ENCODE data around the gene KCNN3. TPM values are rescaled to one million over a fixed set of nuclear protein-coding genes. Genes with fewer than 3 reads are reported as not detected.

KCNN3 gene
- total RNA-seq, 2 experiments from 2014 or later, result not detected

Other genes with a start within 250 kb of the KCNN3 start
- 10 to 100 TPM; 40.9 to 43.8 TPM for gene PMVK, start 66.4 kb upstream of the KCNN3 start, total RNA-seq
- gene PBXIP1, start 85.8 kb upstream of the KCNN3 start, total RNA-seq, result 10 to 100 TPM; 44.5 to 48.2 TPM
- 10 to 100 TPM; 40.2 to 43.9 TPM for gene PYGO2, start 91.5 kb upstream of the KCNN3 start, total RNA-seq
- gene SHC1, start 100.5 kb upstream of the KCNN3 start, total RNA-seq, result 10 to 100 TPM; 69.6 to 72.4 TPM
- gene CKS1B, start 104.4 kb upstream of the KCNN3 start, total RNA-seq, result 100 to 1,000 TPM; 151 to 153 TPM
- gene FLAD1, start 113.1 kb upstream of the KCNN3 start, total RNA-seq, result 10 to 100 TPM; 39.8 to 45.2 TPM
- 1 to 10 TPM in 1 of 2 experiments, under 1 TPM in 1; 0.91 to 1.1 TPM for gene LENEP, start 123.3 kb upstream of the KCNN3 start, total RNA-seq
- 10 to 100 TPM; 35.5 to 42.5 TPM for gene ZBTB7B, start 132.5 kb upstream of the KCNN3 start, total RNA-seq
- gene DCST2, start 163.5 kb upstream of the KCNN3 start, total RNA-seq, result under 1 TPM; 0.24 to 0.37 TPM
- gene DCST1, start 163.5 kb upstream of the KCNN3 start, total RNA-seq, result not detected
- gene ADAM15, start 181.0 kb upstream of the KCNN3 start, total RNA-seq, result 10 to 100 TPM; 29.7 to 29.8 TPM
- gene EFNA4, start 193.5 kb upstream of the KCNN3 start, total RNA-seq, result 1 to 10 TPM; 7.8 to 9.7 TPM
- gene EFNA3, start 208.6 kb upstream of the KCNN3 start, total RNA-seq, result 1 to 10 TPM; 3.8 to 5.5 TPM

All from activated CD8-positive, alpha-beta T cell treated with anti-CD3 and anti-CD28 coated beads, Interleukin-2, amount 10 ng/mL, durations not matched to agents 7 days and 5 days (primary cell).